ENCODE measurements around the gene PLK1.

Gene PLK1

GRCh38 chr16:23692190-23692837, 13.6 kb downstream of the PLK1 start:
- no peak for TF ChIP-seq GATA3 (IDR thresholded peaks at IDR 0.05; ENCODE audit: low read depth, low read length)
- TF ChIP-seq GATA2 (IDR thresholded peaks at IDR 0.05; ENCODE audit: low read depth, low read length): no peak

- no peak for TF ChIP-seq GATA3 (IDR thresholded peaks at IDR 0.05; ENCODE audit: low read depth, low read length)
- no peak for TF ChIP-seq GATA2 (IDR thresholded peaks at IDR 0.05; ENCODE audit: low read depth, low read length)
Observed at GRCh38 chr16:23694265-23694643, 15.6 kb downstream of the PLK1 start.

GRCh38 chr16:23694644-23695373, 16.1 kb downstream of the PLK1 start:
- TF ChIP-seq GATA2 (IDR thresholded peaks at IDR 0.05; ENCODE audit: low read depth, low read length) (no peak), GATA3 (IDR thresholded peaks at IDR 0.05; ENCODE audit: low read depth, low read length) (no peak)

GRCh38 chr16:23695756-23696155, 17.1 kb downstream of the PLK1 start:
- TF ChIP-seq GATA3 (IDR thresholded peaks at IDR 0.05; ENCODE audit: low read depth, low read length) (no peak), GATA2 (IDR thresholded peaks at IDR 0.05; ENCODE audit: low read depth, low read length) (no peak)

GRCh38 chr16:23699100-23699499, 20.4 kb downstream of the PLK1 start:
- TF ChIP-seq GATA2 (IDR thresholded peaks at IDR 0.05; ENCODE audit: low read depth, low read length) (no peak), GATA3 (IDR thresholded peaks at IDR 0.05; ENCODE audit: low read depth, low read length) (no peak)

GRCh38 chr16:23700093-23700492, 21.4 kb downstream of the PLK1 start:
- TF ChIP-seq GATA3 (IDR thresholded peaks at IDR 0.05; ENCODE audit: low read depth, low read length): no peak
- no peak for TF ChIP-seq GATA2 (IDR thresholded peaks at IDR 0.05; ENCODE audit: low read depth, low read length)

GRCh38 chr16:23700509-23700908, 21.8 kb downstream of the PLK1 start:
- TF ChIP-seq GATA3 (IDR thresholded peaks at IDR 0.05; ENCODE audit: low read depth, low read length): no peak

- TF ChIP-seq GATA3 (IDR thresholded peaks at IDR 0.05; ENCODE audit: low read depth, low read length) (no peak), GATA2 (IDR thresholded peaks at IDR 0.05; ENCODE audit: low read depth, low read length) (no peak)
Observed at GRCh38 chr16:23701045-23701444, 22.4 kb downstream of the PLK1 start.

GRCh38 chr16:23702951-23703350, 24.3 kb downstream of the PLK1 start:
- no peak for TF ChIP-seq GATA3 (IDR thresholded peaks at IDR 0.05; ENCODE audit: low read depth, low read length)
- TF ChIP-seq GATA2 (IDR thresholded peaks at IDR 0.05; ENCODE audit: low read depth, low read length): no peak

GRCh38 chr16:23704772-23705516, 26.3 kb downstream of the PLK1 start:
- TF ChIP-seq GATA2 (IDR thresholded peaks at IDR 0.05; ENCODE audit: low read depth, low read length) (no peak), GATA3 (IDR thresholded peaks at IDR 0.05; ENCODE audit: low read depth, low read length) (no peak)

- TF ChIP-seq GATA2 (IDR thresholded peaks at IDR 0.05; ENCODE audit: low read depth, low read length) (no peak), GATA3 (IDR thresholded peaks at IDR 0.05; ENCODE audit: low read depth, low read length) (no peak)
Observed at GRCh38 chr16:23705517-23705902, 26.8 kb downstream of the PLK1 start.

- TF ChIP-seq GATA2 (IDR thresholded peaks at IDR 0.05; ENCODE audit: low read depth, low read length) (no peak), GATA3 (IDR thresholded peaks at IDR 0.05; ENCODE audit: low read depth, low read length) (no peak)
Observed at GRCh38 chr16:23706439-23706838, 27.8 kb downstream of the PLK1 start.

- TF ChIP-seq GATA3 (IDR thresholded peaks at IDR 0.05; ENCODE audit: low read depth, low read length): no peak
- no peak for TF ChIP-seq GATA2 (IDR thresholded peaks at IDR 0.05; ENCODE audit: low read depth, low read length)
Observed at GRCh38 chr16:23709536-23709935, 30.8 kb downstream of the PLK1 start.

- no peak for TF ChIP-seq GATA2 (IDR thresholded peaks at IDR 0.05; ENCODE audit: low read depth, low read length)
- TF ChIP-seq GATA3 (IDR thresholded peaks at IDR 0.05; ENCODE audit: low read depth, low read length): no peak
Observed at GRCh38 chr16:23710008-23710407, 31.3 kb downstream of the PLK1 start.

GRCh38 chr16:23710504-23710903, 31.8 kb downstream of the PLK1 start:
- TF ChIP-seq GATA3 (IDR thresholded peaks at IDR 0.05; ENCODE audit: low read depth, low read length) (no peak), GATA2 (IDR thresholded peaks at IDR 0.05; ENCODE audit: low read depth, low read length) (no peak)

Measured in SH-SY5Y (cell line).